HG03108 (cell line): Measurements from ENCODE around the gene HP1BP3.
"Not testable (repeated sequence)": the region's sequence is repeated elsewhere in the genome, so short reads cannot be mapped to it uniquely, and the experiment has no call there.

Source experiments
- ATAC-seq: cut with Tn5 transposase; IDR thresholded peaks from one replicate; pipeline ENCODE4 v1.9.1; 2021; ENCODE audit warnings: moderate library complexity; ENCODE audit not compliant: unreplicated experiment

Gene HP1BP3

DNA sequence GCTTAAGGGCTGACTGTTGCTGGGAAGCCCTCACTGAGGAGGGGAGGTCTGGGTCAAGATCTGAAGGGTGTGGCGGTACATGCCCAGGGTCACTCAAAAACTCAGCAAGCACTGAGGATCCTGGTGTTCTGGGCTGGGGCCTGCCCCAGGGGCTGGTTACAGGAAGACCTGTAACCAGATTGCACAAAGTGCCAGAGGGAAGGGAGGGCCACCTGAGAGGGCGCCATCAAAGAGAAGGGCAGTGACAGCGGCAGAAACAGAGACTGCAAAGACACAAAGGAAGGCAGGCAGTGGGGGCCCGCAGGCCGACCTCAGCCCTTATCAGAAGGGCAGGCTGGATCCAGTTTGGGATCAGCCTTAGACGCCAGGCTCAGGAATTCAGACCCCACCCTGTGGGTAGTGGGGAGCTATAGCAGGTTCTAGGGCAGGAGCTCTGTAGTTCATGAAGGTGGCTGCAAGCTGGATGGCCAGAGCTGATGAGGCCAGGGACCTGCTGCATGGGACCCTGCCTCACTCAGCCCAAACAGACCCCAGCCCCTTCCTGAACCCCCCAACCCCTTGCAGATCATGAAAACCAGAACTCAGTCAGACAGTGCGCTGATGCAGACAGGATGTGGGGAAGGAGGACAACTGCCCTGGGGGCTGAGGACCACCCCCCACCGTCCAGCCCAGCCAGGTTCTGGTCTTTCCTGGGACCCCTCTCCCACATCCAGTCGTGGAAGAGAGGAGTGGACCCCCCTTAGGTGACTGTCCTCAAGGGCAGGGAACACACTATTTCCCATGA, 58.5 kb downstream of the HP1BP3 start:
- no peak for ATAC-seq

DNA sequence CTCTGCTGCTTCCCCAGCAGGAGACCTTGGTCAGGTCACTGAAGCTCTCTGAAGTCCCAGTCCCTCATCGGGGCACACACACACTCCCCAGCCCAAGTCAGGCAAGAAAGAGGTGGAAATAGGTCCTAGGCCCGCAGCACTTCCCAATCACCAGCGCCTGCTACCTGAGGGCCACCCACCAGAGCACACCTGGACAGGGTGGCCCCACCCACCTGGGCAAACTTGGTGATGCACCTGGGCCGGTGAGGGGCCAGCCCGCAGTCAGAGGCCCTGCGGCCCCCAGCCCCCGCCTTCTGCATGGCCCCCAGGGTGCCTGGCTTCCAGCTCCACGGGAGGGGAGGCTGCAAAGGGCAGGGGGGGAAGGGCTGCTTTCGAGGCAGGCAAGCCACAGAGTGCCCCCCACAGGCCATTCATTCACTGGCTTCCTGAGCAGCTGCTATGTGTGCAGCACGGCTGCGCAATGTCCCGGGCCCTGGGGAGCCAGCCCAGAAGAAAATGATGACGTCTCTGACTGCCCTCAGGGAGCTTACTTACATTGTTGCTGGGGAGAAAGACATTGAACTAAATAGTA, 59.3 kb downstream of the HP1BP3 start:
- no peak for ATAC-seq

DNA sequence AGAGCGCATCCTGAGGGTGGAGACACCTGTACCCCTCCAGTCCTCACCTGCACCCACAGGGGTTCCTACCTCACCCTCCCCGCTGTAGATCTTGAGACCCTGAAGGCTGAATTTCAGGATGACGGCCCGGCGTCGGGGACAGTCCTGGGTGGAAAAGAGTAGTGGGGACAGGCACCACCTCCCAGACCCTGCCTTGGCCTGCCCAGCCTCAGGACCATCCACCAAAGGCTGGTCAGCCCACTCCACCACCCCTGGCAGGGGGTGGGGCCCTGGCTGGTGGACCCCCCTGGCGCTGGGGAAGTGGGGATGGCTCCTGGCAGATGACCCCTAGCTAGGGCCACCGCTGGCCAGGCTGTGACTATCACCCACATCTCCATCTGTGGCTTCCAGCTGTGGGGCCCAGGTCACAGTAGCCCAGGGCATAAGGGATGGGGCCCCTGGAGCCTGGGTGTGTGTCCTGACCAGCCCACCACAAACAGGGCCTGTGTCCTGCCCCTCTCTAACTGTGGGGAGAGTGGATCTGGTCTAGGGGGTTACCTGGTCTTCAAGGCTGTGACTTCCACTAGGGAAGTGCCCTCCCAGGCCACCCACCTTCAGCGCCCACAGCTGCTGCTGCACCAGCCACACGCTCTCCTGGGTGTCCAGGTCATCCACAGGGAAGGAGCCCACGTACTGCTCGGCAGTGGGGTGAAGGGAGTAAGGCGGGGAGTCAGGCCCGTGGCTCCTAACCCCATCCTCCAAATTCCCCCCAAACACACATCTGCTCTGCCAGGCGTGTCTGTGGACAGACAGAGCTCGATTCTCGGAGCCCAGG, 60.0 kb downstream of the HP1BP3 start:
- ATAC-seq, result no peak

DNA sequence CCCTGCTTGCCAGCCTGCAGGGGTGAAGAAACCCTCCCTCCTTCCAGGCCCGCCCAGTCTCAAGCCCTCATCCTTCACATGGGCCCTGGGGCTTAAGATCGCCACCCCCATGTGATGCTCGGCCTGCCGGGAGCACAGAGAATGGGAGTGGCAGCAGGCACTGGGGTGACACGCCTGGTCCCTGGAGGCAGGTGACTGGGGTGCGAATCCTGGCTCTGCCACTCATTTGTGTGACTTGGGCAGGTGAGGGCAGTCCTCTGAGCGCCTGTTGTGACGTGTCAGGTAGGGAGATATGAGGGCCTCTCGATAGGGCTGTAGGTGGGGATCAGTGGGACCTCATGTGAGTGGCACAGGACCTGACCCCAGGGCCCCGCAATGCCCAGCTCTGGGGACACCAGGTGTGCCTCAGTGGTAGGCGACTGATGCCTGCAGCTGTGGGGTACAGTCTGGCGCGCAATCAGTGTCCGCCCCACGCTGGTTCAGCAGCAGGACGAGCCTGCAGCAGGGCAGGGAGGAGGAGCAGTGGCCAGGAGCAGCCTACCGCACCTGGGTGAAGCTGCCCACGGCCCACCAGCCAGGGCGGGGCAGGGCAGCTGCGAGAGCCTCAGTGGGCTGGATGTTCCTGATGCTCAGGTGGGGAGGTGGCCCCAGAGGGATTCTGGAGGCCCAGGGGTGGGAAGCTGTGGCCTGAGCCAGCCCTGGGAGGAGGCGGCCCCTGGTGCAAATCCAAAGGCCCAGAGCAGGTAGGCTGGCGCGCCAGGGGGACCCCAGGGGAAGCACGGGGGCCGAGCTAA, 60.8 kb downstream of the HP1BP3 start:
- ATAC-seq, result no peak

DNA sequence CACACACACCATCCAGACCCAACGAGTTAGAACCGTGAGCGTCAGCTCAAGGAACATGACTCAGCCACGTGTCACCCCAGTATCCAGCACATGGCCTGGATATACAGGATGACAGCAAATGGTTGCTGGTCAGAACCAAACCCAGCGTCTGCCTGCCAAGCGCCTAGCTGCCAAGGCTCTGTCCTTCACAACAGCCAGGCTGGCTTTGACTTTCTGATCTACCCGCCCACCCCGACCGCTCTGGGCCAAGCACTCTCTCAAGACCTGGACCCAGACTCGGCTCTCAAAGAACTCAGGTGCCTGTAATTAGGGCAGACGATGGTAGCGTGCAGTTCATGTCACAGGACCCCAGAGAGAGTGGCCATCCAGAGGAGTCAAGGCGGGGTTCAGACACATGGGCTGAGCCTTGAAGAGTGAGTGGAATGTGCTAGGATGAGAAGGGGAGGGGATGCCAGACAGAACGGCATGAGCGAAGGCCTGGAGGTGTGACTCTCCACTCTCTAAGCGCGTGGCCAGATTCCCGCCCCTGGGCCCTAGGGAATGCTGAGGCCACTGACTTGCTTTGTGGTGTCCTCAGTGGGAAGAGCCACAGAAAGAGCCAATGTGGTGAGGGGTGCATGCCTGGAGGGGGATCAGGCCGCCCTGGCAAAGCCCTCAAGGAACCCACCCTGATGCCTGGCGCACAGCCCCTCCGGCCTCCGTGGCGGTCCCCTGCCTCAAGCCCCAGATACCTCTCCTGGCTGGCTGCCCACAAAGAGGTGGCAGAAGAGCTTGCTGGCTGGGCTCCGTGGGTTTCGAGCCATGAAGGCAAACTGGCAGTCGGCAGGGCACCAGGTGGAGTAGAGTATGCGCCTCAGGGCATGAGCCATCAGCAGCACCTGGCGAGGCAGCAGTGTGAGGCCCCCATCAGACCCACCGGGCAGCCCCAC, 61.7 kb downstream of the HP1BP3 start:
- no peak for ATAC-seq

DNA sequence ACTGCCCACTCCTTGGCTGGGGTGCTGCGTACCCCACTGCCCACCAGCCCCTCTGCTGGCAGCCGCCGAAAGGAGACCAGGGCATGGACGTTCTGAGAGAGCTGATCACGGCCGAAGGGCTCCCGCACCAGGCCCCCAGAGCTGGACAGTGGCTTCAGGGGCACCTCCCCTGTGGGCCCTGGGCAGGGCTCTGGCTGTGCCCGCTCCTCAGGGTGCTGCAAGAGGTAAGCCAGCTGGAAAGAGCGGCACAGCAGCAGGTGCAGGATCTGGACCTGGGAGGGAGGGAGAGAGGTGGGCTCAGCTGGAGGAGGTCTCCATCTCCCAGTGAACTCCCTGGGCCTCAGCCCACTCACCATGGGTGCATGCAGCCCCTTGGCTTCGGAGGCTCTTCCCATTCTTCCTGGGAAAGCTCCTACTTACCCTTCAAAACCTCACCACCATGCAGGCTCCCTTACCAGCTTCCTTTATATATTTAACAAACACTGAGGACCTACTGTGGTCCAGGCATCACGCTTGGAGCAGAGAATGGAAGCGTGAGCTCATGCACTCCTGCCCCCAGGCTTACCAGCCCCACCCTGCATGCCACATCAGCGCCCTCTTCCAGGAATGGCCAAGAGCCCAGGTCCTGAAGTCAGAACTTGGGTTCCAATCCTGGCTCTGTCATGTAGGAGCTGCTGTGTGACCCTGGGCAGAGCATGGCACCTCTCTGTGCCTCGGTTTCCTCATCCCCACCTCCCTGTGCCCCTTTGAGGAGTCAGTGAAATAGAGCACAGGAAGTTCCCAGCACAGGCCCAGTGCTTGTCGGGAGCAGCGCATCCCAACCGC, 62.5 kb downstream of the HP1BP3 start:
- no peak for ATAC-seq

DNA sequence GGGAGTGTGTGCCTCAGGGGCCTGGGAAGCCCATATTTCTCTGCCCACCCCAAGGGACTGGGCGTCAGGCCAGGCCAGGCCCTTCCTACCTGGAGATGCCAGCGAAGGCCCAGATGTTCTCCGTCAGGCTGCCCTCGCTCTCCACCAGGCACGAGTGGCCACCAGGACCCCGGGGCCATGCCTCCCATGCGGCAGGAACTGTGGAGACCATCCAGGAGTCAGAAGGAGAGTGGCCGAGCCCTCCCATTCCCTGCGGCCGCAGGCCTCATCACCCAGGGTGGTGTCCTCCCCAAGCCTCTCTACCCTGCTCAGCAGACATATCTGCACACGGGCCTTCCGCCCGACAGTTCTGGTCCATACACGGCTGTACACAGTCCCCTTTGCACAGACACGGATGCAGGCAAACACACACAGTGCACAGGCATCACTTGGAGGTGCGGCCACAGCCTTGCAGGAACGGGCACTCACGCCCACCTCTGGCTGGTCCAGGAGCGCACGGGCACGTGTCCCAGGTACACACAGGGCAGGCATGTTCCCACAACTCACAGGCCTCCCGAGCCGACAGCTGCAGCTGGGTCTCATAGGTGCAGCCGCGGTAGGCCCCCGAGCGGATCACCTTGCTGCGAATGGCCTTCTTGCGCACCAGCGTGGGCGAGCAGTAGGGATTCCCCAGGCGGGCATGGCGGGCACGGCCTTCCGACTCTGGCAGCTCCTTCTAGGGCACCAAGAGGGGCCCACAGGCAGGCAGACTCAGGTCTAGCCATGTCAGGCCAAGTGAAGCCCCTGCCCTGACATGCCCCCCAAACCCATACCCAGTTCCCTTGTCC, 63.4 kb downstream of the HP1BP3 start:
- no peak for ATAC-seq

DNA sequence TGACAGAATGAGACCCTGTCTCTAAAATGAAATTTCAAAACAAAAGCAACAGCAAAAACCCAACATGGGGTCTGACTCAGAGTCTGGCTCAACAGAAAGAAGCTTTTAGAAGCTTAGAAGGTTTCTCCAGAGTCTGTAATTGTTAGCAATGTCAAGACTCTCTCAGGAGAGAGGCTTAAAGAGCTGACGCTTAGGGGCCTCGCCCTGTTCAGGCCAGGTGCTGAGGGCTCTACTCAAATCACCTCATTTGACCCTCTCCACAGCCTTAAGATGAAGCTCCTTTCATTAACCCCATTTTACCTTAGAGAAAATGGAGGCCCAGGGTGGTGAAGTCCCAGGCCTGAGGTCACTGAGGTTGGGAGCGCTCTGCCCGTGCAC, 64.0 kb downstream of the HP1BP3 start:
- ATAC-seq, result no peak

DNA sequence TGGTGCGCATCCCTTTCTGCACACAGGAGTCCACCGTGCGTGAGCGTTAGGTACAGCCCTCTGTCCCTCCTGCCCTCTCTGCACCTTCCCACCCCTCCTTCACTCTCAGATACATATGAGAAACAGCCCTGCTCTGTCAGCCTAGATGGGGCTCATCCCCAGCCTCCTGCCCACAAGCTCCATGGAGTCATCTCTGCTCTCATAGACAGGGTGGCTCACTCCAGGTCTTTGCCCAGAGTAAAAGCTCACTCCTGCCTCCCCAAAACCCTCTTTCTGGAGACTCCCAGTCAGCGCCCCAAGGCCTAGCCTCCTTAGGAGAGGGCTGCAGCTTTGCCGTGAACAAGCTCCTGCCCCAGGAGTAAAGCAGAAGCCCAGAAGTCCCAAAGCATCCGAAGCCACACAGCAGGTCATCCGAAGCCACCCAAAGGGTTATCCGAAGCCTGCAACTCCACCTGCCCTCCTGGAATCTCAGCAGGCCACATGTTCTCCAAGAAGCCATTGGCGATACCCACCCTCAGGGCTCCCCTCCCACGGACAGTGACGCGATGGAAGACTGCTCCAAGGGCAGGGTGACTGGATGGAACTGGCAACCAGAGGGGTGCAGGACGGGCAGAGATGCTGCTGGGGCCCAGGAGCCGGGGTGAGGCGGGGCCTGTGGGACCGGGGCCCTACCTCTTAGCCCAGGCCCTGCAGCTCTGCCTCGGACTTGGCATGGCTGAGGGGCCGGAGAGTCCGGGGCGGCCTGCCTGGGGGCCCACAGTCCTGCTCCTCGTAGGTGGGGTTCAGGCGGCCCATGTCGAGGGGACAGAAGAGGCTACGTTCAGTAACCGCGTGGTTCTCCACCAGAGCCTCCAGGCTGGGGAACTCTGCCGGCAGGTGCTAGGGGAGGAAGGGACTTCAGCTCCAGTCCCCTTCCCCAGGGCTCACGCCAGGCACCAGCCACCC, 65.7 kb downstream of the HP1BP3 start:
- no peak for ATAC-seq

DNA sequence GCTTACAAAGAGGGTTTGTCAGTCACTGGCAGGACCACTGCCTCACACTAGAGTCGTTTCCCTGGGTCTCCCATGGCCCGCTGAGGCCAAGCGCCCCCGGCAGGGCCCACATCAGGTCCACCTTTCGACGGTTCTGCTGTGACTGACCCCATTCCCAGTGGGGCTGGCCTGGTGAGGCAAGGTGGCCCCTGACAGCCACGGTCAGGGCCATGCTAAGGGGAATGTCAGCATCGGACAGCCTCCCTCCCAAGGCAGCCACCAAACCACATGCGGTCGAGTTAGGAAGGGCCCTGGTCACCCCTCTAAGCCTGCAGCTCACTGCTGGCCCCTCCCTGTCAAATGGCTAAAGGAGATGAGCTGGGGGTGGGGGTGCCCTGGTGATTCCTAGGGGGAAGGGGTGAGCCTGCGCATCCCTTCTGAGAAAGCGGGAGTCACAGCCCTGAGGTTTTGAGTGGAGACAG, 66.4 kb downstream of the HP1BP3 start:
- no peak for ATAC-seq

DNA sequence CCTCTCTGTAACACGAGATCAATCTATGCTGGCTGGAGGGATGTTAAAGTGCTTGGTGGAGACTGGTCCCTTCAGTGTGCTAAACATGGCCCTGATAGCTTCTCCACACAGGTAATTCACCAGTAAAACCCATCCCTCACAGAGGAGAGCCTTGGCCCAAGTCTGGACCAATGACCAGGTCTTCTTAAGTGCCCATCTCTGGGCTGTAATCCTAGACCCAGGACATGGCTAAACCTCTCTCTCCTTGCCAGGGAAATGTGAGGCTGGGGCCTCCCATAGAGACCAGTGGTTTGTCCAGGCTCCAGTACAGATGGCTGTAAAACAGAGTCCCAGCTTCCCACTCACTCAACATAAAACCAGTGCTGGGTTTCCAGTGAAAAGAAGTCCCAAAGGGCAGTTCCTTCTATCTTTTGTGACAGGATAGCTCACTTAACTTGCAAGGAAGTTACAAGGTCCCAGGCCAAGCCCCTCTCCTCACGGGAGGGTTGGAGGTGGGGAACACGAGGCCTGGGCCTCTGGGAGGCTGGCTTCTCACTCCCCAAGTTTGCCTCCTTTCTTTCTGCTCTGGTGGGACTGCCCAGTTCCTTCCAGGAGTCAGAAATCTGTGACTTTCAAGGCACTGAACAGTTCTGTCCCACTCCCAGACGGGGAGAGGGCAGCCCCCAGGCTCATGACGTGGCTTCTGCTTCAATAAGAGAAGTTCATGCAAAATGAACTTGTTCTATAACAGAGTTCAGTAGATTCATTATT, 67.1 kb downstream of the HP1BP3 start:
- ATAC-seq, result no peak

DNA sequence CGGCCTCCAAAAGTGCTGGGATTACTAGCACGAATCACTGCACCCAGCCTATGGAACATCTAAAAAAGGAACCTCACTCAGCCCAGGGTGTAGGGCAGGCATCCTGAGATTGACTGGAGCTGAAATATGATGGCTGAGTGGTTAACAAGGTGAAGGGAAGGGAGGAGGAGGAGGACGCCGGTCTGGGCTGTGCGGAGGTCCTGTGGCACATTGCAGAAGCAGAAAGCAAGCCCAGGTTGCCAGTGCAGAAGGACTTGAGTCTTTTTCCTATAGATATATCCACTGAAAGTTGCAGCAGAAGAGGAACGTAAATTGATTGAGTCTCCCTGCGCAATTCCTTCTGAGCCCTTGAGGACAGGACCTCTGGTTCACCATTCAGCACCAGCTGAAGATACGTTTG, 67.8 kb downstream of the HP1BP3 start:
- ATAC-seq, result no peak

DNA sequence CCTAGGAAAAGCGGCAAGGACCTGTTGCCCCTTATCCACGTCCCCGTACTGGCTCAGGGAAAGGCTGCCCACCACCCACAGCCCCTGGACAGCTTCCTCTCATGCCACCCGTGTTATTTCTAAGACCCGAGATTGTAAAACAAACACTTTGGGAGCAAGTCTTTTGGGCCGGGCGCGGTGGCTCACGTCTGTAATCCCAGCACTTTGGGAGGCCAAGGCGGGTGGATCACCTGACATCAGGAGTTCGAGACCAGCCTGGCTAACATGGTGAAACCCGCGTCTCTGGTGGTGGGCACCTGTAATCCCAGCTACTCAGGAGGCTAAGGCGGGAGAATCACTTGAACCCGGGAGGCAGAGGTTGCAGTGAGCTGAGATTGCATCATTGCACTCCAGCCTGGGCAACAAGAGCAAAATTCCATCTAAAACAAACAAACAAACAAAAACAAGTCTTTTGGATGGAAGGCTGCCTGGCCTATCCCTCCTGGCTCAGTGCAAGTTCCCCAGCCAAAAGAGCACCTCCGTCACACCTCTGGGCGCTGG, 68.7 kb downstream of the HP1BP3 start:
- ATAC-seq, result not testable (repeated sequence)

DNA sequence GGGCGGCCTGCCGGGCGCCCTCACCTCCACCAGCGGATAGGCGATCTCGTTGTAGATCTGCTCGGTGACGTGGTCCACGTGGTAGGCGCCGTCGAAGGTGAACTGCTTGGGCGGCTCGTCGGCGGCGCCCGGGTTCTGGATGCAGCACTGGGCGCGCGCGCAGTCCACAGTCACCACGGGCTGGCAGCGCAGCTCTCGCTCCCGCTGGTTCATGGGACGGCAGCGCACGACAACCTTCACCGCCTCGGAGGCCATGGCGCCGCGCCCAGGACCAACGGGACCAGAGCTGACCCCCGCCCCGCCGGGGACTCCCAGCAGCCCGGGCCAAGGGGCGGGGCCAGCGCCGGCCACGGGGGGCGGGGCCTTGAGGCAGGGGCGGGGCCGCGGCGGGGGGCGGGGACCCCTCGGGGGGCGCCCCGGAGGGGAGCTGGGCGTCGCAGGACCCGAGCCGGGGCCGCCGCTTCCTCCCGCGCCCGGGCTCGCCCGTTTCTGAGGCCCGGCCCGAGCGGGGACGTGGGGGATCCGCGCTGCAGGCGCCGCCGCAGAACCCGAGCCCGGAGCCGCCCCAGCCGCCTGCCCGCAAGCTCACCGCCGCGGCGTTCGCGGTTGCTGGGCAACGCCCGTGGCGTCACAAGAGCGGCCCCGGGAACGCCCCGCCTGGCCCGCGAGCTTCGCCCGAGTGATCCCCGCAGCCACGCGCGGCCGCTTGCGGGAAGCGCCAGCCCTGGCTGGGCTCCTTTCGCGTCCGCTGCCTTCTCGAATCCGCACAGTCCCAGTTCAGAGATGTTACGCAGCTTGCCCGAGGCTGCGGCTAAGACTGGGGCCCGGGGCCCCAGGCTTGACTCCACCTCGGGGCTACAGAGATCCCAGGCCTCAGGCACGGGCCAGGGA, 69.4 kb downstream of the HP1BP3 start, which contains the start of gene KIF17:
TSS of gene KIF17 (minus strand) at position 556 of the 891 bp plus-strand sequence. CDS start at position 255, 301 bp downstream.
- no peak for ATAC-seq

DNA sequence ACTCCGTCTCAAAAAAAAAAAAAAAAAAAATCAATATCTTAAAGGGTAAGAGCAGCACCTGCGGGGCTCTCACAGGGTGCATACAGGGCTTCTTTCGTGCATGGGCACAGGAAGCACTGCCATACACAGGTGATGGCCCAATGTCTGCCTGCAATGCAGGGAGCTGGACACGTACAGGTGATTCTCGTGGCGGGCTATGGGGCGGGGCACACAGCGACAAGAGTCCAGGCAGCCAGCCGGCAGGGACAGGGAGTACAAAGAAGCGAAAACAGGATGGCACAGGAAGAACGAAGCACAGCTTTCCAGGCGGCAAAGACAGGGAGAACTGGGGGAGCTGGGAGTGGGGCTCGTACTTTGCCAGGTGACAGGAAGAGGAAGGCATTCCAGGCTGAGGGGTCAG, 70.9 kb downstream of the HP1BP3 start:
- no peak for ATAC-seq
